Measurements from ENCODE around the gene PKIB. TPM values are rescaled to one million over a fixed set of nuclear protein-coding genes. Genes with fewer than 3 reads are reported as not detected.

PKIB gene
- total and polyA plus RNA-seq, 9 donors: 0.36 to 2.7 (median 0.98) TPM; not detected in 1

- Histone ChIP-seq H3K4me3 (no peak overlapping the region), H3K4me1 (ENCODE audit: insufficient read depth) (no peaks in the 10 kb centered on the region), H3K27me3 (no peaks in the 10 kb centered on the region), H3K27ac (no peak overlapping the region), H3K36me3 (no peaks in the 10 kb centered on the region), H3K9me3 (no peaks in the 10 kb centered on the region)
- no peak for DNase-seq
- WGBS, 3 donors: 35 to 43% (median 42%) methylated on average over 5 of the region's 5 CpGs
- TF ChIP-seq POLR2A (IDR thresholded peaks at IDR 0.05): no peak
- no peak for TF ChIP-seq EP300 (IDR thresholded peaks at IDR 0.05)
- no peak for TF ChIP-seq CTCF (IDR thresholded peaks at IDR 0.05)
- intact Hi-C loops (cut with DNase I): no loop called here
Observed at GRCh38 chr6:122753688-122754056, 143.5 kb downstream of the PKIB start.

- 74 to 80% (median 77%) methylated on average over 5 of the region's 5 CpGs for WGBS, 3 donors
Observed at GRCh38 chr6:122754191-122754731, 144.1 kb downstream of the PKIB start.

GRCh38 chr6:122755901-122756300 lies 145.7 kb downstream of the PKIB start:
- TF ChIP-seq CTCF (IDR thresholded peaks at IDR 0.05): no peak
- no peak for TF ChIP-seq POLR2A (IDR thresholded peaks at IDR 0.05)
- no peak for TF ChIP-seq EP300 (IDR thresholded peaks at IDR 0.05)
- no peaks in the 10 kb centered on the region for H3K27me3 ChIP-seq
- no peaks in the 10 kb centered on the region for H3K4me1 ChIP-seq (ENCODE audit: insufficient read depth)
- no peak overlapping the region for H3K4me3 ChIP-seq
- H3K27ac ChIP-seq: no peak overlapping the region
- 55 to 69% (median 64%) methylated on average over 9 of the region's 9 CpGs for WGBS, 3 donors
- no peaks in the 10 kb centered on the region for H3K36me3 ChIP-seq
- no peak for DNase-seq
- H3K9me3 ChIP-seq: no peaks in the 10 kb centered on the region
- intact Hi-C loops (cut with DNase I): no loop called here

More at GRCh38 chr6:122754191-122754731, 144.1 kb downstream of the PKIB start:
- Histone ChIP-seq H3K27ac (no peak overlapping the region), H3K4me1 (ENCODE audit: insufficient read depth) (no peaks in the 10 kb centered on the region), H3K9me3 (no peaks in the 10 kb centered on the region), H3K36me3 (no peaks in the 10 kb centered on the region), H3K4me3 (no peak overlapping the region), H3K27me3 (no peaks in the 10 kb centered on the region)
- intact Hi-C loops (cut with DNase I): no loop called here
- no peak for TF ChIP-seq EP300 (IDR thresholded peaks at IDR 0.05)
- TF ChIP-seq POLR2A (IDR thresholded peaks at IDR 0.05): no peak
- no peak for TF ChIP-seq CTCF (IDR thresholded peaks at IDR 0.05)
- DNase-seq: no peak

GRCh38 chr6:122758927-122759334 lies 148.7 kb downstream of the PKIB start:
- intact Hi-C loops (cut with DNase I): no loop called here
- H3K9me3 ChIP-seq: no peaks in the 10 kb centered on the region
- no peaks in the 10 kb centered on the region for H3K27me3 ChIP-seq
- H3K27ac ChIP-seq: no peak overlapping the region
- TF ChIP-seq POLR2A (IDR thresholded peaks at IDR 0.05): no peak
- no peak for TF ChIP-seq CTCF (IDR thresholded peaks at IDR 0.05)
- TF ChIP-seq EP300 (IDR thresholded peaks at IDR 0.05): no peak
- H3K4me1 ChIP-seq (ENCODE audit: insufficient read depth): no peaks in the 10 kb centered on the region
- no peak for DNase-seq
- WGBS, 3 donors: 46 to 63% (median 56%) methylated on average over 1 of the region's 1 CpG
- no peak overlapping the region for H3K4me3 ChIP-seq
- H3K36me3 ChIP-seq: no peaks in the 10 kb centered on the region

All from ovary (tissue), 9 donors.